RWPE2 (cell line): ENCODE data around the gene CCDC106.

Experiments
- ATAC-seq: fragments of 200-7000 bp; cut with Tn5 transposase; 3 replicates; pipeline ENCODE4 v1.9.1; 2021; ENCODE audit warnings: low read depth
- DNase-seq: peaks from one replicate; pipeline ENCODE4 v3.0.0-alpha.2; 2020; ENCODE audit warnings: low spot score
- H3K27ac ChIP-seq: fragments of 450-650 bp; 2 replicates; pipeline ENCODE4 v1.5.1; 2017; ENCODE audit warnings: mild to moderate bottlenecking; ENCODE audit not compliant: poor library complexity, severe bottlenecking
- H3K27me3 ChIP-seq: fragments of 250-450 bp; sonication (Bioruptor Pico); 2 replicates; pipeline ENCODE4 v1.5.1; 2021; ENCODE audit warnings: mild to moderate bottlenecking, moderate library complexity; ENCODE audit not compliant: insufficient read depth, poor library complexity, severe bottlenecking
- H3K36me3 ChIP-seq: fragments of 250-450 bp; sonication (Bioruptor Pico); 2 replicates; pipeline ENCODE4 v1.5.1; 2020; ENCODE audit warnings: low read depth, mild to moderate bottlenecking, moderate library complexity
- H3K4me1 ChIP-seq: fragments of 250-450 bp; sonication (Bioruptor Pico); 2 replicates; pipeline ENCODE4 v1.5.1; 2021; ENCODE audit warnings: mild to moderate bottlenecking, moderate library complexity; ENCODE audit not compliant: insufficient read depth, poor library complexity, severe bottlenecking
- H3K4me3 ChIP-seq: fragments of 250-450 bp; sonication (Bioruptor Pico); 2 replicates; pipeline ENCODE4 v1.5.1; 2021; ENCODE audit warnings: mild to moderate bottlenecking, moderate library complexity; ENCODE audit not compliant: severe bottlenecking
- H3K9me3 ChIP-seq: fragments of 250-450 bp; sonication (Bioruptor Pico); 2 replicates; pipeline ENCODE4 v1.5.1; 2021; ENCODE audit warnings: mild to moderate bottlenecking, moderate library complexity; ENCODE audit not compliant: severe bottlenecking
- TF ChIP-seq, protein P1 (sequence below): fragments of 450-650 bp; IDR thresholded peaks from one replicate; pipeline ENCODE4 v1.5.1; 2017; ENCODE audit warnings: mild to moderate bottlenecking, moderate library complexity; ENCODE audit not compliant: poor library complexity, severe bottlenecking

The CCDC106 gene

GRCh38 chr19:55689411-55690108 is 41.5 kb downstream of the CCDC106 start:
- Histone ChIP-seq H3K9me3 (no peaks in the 10 kb centered on the region), H3K4me1 (no peaks in the 10 kb centered on the region), H3K27me3 (no peaks in the 10 kb centered on the region), H3K27ac (no peak overlapping the region), H3K4me3 (no peak overlapping the region), H3K36me3 (peaks cover 44% of the 10 kb centered on the region)
- ATAC-seq, result no peak
- TF ChIP-seq, protein P1, sequence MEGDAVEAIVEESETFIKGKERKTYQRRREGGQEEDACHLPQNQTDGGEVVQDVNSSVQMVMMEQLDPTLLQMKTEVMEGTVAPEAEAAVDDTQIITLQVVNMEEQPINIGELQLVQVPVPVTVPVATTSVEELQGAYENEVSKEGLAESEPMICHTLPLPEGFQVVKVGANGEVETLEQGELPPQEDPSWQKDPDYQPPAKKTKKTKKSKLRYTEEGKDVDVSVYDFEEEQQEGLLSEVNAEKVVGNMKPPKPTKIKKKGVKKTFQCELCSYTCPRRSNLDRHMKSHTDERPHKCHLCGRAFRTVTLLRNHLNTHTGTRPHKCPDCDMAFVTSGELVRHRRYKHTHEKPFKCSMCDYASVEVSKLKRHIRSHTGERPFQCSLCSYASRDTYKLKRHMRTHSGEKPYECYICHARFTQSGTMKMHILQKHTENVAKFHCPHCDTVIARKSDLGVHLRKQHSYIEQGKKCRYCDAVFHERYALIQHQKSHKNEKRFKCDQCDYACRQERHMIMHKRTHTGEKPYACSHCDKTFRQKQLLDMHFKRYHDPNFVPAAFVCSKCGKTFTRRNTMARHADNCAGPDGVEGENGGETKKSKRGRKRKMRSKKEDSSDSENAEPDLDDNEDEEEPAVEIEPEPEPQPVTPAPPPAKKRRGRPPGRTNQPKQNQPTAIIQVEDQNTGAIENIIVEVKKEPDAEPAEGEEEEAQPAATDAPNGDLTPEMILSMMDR, result no peak
- peak; percentile 52 for DNase-seq

DNA sequence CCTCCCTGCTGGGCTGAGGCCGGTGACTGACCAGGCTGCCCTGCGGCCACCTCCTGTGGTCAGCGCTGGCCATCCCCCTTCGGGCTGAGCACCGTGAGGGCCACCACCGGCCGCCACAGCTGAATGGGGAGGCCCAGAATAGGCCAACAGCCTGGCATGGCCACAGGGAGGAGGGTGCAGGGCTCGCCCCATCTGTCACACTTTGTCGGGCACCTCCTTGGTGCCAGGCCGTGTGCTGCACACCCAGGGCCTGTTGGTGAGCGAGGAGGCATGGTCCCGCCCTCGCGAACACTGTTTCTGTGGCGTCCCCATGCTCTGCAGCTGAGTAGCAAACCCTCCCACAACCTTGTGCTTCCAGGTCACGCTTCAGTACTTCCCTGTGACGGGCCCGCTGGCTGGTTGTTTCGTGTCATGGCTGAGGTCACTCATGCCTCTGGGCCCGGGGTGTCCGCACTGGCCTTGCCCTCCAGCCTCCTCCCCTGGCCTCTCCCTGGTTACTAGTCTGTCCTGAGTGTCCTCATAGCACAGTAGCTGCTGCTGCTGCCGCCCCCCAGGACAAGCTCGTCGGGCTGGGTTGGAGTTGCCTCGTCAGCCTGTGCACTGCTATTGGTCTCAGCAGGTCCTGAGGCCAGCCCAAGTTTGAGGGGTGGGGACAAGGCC is 42.2 kb downstream of the CCDC106 start:
- no peaks in the 10 kb centered on the region for H3K27me3 ChIP-seq
- DNase-seq (peak; percentile 59), ATAC-seq (no peak)
- H3K4me3 ChIP-seq, result no peak overlapping the region
- H3K36me3 ChIP-seq, result peaks cover 37% of the 10 kb centered on the region
- H3K4me1 ChIP-seq, result no peaks in the 10 kb centered on the region
- TF ChIP-seq, protein P1, result no peak
- H3K9me3 ChIP-seq, result no peaks in the 10 kb centered on the region
- no peak overlapping the region for H3K27ac ChIP-seq

DNA sequence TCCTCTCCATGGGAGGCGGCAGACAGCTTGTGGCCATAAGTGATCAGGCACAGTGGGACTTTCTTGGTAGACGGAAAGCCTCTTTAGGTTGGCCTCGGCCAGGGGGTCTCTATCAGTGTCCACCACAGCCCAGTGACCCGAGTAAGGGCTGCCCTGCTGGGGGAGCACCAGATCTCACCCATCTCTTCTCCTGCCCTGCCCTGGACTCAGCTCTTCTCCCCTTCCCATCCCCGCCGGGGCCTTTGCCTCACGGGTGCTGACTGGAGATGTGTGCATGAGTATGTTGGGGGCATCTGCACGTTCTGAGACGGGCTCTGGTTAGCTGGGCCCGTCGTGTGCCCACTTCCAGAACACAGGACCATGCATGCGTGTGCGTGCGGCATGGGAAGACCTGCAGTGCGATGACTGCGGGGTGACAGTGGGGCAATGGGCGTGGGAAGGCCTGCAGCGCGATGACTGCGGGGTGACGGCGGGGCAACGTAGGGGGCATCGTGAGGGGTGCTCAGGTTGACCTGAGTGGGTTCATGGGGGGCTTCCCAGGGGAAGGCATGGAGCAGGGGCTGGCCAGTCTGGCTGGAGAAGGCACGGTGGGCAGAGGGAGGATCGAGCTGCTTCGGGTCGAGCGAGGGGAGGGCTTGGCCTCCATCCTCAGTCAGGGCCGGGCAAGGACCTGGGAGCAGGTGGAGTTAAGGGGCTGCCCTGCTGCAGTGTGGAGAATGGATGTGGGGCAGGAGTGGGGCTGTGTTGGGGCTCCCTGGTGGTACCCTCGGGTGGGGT is 42.9 kb downstream of the CCDC106 start:
- H3K4me1 ChIP-seq, result no peaks in the 10 kb centered on the region
- H3K27me3 ChIP-seq, result no peaks in the 10 kb centered on the region
- no peak overlapping the region for H3K4me3 ChIP-seq
- no peak for ATAC-seq
- H3K27ac ChIP-seq, result no peak overlapping the region
- no peaks in the 10 kb centered on the region for H3K9me3 ChIP-seq
- DNase-seq, result no peak
- TF ChIP-seq, protein P1, result no peak
- peaks cover 30% of the 10 kb centered on the region for H3K36me3 ChIP-seq

- H3K27me3 ChIP-seq, result no peaks in the 10 kb centered on the region
- no peaks in the 10 kb centered on the region for H3K4me1 ChIP-seq
- H3K9me3 ChIP-seq, result no peaks in the 10 kb centered on the region
- H3K4me3 ChIP-seq, result no peak overlapping the region
- H3K36me3 ChIP-seq, result peaks cover 22% of the 10 kb centered on the region
- no peak overlapping the region for H3K27ac ChIP-seq
- TF ChIP-seq, protein P1, result no peak
- ATAC-seq (no peak), DNase-seq (peak; percentile 61)
Measured at GRCh38 chr19:55691561-55692481, 43.8 kb downstream of the CCDC106 start.
